ENCODE data around the gene PRX. TPM values are rescaled to one million over a fixed set of nuclear protein-coding genes. Genes with fewer than 3 reads are reported as not detected.

The PRX gene
- total and polyA plus RNA-seq, 12 donors, result 1.7 to 3.8 (median 2.6) TPM

- Histone ChIP-seq H3K27ac (peak overlapping the region; percentile 75 to 96 (median 84)), H3K9me3 (no peaks in the 10 kb centered on the region), H3K27me3 (no peaks in the 10 kb centered on the region), H3K4me1 (peaks cover 12 to 61% (median 43%) of the 10 kb centered on the region in 9 donors), H3K4me3 (peak overlapping the region in 1 of 10 donors; percentile 14), H3K36me3 (peaks cover 0 to 11% (median 3%) of the 10 kb centered on the region in 9 donors)
- DNase-seq (no peak), ATAC-seq (no peak)
- intact Hi-C loops (cut with DNase I), result loop anchor here in 1 of 10 donors (10.0 kb wide), 1 partner anchor 387 kb away; no protein-coding TSS in a partner anchor
- no peak for TF ChIP-seq CTCF (IDR thresholded peaks at IDR 0.05)
- WGBS, 2 donors, result 59 to 61% methylated on average over 4 of the region's 4 CpGs
Observed at GRCh38 chr19:40417643-40417981, 4.4 kb upstream of the PRX start.

GRCh38 chr19:40416918-40417642, 3.9 kb upstream of the PRX start:
- Histone ChIP-seq H3K36me3 (peaks cover 0 to 6% (median 0%) of the 10 kb centered on the region in 9 donors), H3K4me1 (peaks cover 12 to 61% (median 41%) of the 10 kb centered on the region in 9 donors), H3K27ac (peak overlapping the region; percentile 75 to 96 (median 84)), H3K9me3 (no peaks in the 10 kb centered on the region), H3K27me3 (no peaks in the 10 kb centered on the region), H3K4me3 (peak overlapping the region in 1 of 10 donors; percentile 14)
- peak; percentile 60 to 81 for DNase-seq
- peak in 7 of 8 donors; percentile 25 to 51 (median 29) for ATAC-seq
- WGBS, 2 donors, result 40 to 43% methylated on average over 16 of the region's 16 CpGs
- intact Hi-C loops (cut with DNase I), result loop anchor here in 1 of 10 donors (10.0 kb wide), 1 partner anchor 388 kb away; no protein-coding TSS in a partner anchor
- TF ChIP-seq CTCF (IDR thresholded peaks at IDR 0.05), result no peak

- no peaks in the 10 kb centered on the region for H3K36me3 ChIP-seq
- DNase-seq, result no peak
- no peak for TF ChIP-seq CTCF (IDR thresholded peaks at IDR 0.05)
- no peaks in the 10 kb centered on the region for H3K27me3 ChIP-seq
- no peak overlapping the region for H3K4me3 ChIP-seq
- WGBS, 2 donors, result 98 to 100% methylated on average over 2 of the region's 2 CpGs
- peaks cover 16 to 64% (median 45%) of the 10 kb centered on the region in 9 donors for H3K4me1 ChIP-seq
- ATAC-seq, result no peak
- intact Hi-C loops (cut with DNase I), result loop anchor here in 1 of 10 donors (10.0 kb wide), 1 partner anchor 389 kb away; no protein-coding TSS in a partner anchor
- peak overlapping the region in 1 of 10 donors; percentile 96 for H3K27ac ChIP-seq
- H3K9me3 ChIP-seq, result no peaks in the 10 kb centered on the region
Observed at GRCh38 chr19:40415768-40416167, 2.6 kb upstream of the PRX start.

- H3K27ac ChIP-seq, result peak overlapping the region in 2 of 10 donors; percentile 23 to 27
- intact Hi-C loops (cut with DNase I), result loop anchor here in 1 of 10 donors (10.0 kb wide), 1 partner anchor 390 kb away; no protein-coding TSS in a partner anchor
- H3K27me3 ChIP-seq, result no peaks in the 10 kb centered on the region
- WGBS, 2 donors, result 81 to 82% methylated on average over 21 of the region's 21 CpGs
- DNase-seq (no peak), ATAC-seq (no peak)
- no peaks in the 10 kb centered on the region for H3K36me3 ChIP-seq
- no peaks in the 10 kb centered on the region for H3K9me3 ChIP-seq
- H3K4me1 ChIP-seq, result peaks cover 16 to 56% (median 46%) of the 10 kb centered on the region in 9 donors
- TF ChIP-seq CTCF (IDR thresholded peaks at IDR 0.05), result no peak
- H3K4me3 ChIP-seq, result no peak overlapping the region
Observed at GRCh38 chr19:40414542-40415535, 1.7 kb upstream of the PRX start.
